Activated naive CD4-positive, alpha-beta T cell (primary cell): Measurements from ENCODE around the gene KLHL29.

Experiments
- DNase-seq, 4 experiments: peaks; one replicate each; lab custom pipeline; 2025; lab: John Stamatoyannopoulos, UW

Gene KLHL29

DNA sequence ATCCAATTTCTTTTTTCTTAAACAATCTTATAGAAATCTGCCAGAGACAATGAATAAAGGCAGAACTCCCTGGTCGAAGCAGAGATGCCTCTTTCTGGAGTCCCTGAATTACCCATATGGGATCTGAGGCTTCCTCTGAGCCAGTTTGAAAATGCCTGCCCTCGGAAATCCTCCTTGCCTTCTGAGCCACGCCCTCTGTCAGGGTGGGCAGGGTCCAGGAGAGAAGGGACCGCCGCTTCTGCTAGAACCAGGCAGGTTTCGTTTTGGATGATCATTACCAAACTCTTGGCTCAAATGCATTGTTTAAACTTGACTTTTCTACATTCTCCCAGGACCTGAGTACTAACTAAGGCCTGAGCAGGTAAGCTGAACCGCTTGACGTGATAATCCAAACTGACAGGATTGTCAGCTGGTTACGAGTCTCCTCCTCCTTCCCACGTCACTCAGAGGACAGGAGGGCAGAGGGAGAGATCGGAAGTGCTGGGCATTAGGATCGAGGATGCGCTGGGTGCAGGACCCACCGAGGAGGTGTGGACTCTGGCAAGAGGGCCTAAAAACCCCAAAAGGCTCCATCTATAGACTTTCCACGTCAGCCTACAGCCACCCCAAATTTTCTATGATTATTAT, 128.4 kb downstream of the KLHL29 start:
- no peak for DNase-seq

DNA sequence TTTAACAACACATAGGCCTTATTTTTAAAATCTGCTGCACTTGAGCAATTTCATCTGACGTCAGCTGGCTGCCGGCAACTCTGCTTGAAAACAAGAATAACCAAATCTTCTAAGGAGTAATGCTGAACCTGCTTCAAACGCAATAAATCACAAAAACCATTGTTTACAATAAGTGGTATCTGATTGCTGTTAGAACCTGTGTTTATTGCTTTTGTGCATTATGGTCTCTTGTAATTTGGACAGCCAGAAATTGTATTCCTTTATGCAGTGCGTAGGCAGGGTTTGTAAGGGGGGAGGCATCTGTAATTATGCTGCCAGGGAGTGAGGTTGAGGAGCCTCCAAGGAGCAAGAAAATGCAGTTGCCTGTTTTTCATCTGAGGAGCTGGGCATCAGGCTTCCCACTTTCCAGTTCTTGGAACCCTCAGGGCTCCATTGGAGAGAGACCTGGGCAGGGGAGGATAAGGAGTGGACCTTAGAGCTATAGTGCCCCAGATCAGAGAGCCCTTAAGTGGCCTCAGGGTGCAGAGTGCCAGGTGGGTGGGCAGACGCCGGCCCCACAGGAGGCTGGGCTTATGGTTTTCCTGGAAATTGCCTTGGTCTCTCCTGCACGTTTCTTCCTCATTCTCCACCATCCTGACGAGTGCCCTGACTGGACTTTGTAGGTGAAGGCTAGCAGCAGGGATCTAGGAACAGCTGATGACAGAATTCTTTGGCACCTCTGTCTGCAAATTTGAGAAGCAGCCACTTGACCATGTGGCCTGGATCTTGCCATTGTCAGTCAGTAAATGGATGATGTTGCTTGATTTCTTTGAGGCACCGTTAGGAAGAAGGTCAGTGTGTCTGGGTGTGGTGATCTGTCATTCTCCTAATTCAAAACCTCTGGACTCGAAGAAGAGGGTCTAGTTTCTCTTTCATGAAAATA, 129.2 kb downstream of the KLHL29 start:
- no peak for DNase-seq

DNA sequence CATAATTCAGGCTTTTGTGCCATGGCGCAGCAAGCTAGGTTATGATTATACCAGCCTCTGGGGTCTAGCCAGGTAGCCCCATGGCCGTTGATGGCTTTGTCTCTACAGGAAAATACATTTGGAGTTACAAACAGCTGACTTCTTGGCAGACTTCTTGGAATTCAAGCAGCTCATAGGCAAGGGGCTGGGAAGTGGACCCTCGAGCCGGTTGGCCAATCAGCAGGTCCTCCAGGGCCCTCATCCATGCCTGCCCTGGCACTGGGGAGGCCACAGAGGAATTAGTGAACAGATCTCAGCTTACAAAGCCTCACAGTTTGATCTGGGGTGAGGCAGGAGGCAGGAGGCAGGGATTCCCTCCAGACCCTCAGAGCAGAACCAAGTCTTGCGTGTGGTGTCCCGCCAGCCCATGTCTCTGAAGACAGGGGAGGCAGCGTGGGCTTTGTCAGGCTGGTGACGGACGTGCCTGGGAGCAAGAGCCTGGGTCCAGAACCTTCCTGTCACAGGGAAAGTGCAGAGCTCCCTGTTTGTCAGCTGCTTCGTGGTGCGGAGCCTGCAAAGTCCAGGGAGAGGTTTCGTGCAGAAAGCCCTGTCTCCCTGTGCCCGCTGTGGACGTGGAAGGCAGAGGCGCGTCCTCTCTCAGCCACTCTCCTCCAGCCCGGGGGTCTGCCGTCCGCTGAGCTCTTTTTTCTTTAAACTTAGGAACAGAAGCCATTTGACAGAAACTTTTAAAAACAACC, 131.7 kb downstream of the KLHL29 start:
- no peak for DNase-seq

DNA sequence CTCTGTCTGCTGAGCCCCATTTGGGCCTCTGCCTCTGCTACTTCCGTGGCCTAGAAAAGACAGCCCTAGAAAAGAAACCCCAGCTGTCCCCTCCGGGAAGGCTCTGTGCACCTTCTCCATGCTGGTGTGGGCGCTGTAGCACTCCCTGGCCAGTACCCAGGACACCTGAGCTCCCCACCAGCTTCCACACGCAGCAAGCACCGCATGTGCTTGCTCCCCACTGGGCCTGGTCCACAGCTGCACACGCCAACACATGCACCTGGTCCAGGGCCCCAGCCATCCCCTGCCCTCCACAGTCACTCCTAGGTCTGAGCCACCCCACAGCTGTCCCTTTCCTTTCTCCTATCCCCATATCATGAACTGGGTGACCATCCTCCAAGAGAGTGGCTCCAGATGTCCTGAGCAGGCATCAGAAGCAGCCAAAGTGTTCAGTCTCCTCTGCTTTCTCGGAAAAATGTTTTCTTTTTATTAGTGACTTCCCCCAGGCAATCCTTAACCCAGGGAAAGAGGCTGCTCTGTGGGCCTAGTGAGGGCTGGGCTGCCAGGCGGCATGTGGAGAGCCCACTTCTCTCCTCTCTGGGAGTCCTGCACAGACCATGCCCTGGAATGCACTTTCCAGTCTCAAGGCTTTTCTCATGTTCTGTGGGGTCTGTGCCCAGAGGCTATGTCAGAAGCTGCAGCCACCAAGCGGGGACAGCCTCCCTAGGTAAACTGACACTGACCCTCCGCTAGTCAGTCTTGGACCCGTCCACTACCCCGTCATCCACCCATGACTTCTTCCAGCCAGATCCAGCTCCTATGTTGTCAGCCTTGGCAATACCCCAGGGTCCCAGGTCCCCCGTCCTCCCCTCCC, 133.7 kb downstream of the KLHL29 start:
- DNase-seq: no peak

DNA sequence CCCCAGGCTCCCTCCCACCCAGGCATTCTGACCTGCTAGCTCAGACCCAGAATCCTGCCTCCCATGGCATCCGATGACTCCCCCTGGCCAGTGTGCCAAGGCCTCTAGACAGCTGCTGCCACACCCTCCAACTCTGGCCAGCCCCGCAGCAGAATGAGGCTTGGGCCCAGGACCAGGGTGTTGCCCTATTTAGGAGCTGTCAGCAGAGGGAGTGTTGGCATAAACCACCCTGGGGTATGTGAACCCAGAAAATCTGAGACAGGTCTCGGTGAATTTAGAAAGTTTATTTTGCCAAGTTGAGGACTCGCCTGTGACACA, 134.3 kb downstream of the KLHL29 start:
- no peak for DNase-seq

DNA sequence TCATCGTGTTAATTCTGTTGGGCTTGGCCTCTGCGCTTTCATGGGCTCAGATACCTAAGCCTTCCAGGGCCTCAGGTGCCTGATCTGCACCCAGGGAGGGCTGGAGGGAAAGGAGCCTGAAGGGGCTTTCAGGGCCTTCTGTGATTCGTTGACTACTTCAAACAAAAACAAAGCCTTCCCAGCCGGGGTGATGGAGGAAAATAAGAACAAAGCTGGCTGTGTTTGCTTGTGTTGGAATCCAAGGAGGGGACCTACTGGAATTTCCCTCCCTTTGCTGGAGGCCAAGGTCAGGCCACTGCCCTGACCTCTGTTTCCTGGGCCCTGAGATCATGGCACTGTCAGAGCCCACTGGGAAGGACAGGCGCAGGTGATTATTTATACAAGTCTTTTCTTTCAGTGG, 135.3 kb downstream of the KLHL29 start:
- DNase-seq: no peak

DNA sequence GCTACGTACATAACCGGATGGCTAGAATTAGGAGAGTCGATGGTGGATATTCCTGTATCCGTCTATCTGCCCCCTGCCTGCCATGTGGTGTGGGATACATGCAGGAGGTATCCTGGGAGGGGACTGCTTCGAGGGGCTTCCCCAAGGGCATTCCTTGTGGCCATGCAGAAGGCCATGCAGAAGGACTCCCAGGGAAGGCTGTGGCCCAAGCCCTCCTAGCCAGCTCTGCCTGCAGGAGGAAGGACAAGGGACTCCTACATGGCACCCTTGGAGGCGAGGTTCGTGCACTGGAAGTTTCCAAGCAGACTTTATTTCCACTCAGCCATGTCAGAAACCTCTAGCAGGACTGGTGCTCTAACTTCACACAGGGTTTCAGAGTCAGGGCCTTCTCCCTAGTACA, 136.1 kb downstream of the KLHL29 start:
- DNase-seq: no peak

DNA sequence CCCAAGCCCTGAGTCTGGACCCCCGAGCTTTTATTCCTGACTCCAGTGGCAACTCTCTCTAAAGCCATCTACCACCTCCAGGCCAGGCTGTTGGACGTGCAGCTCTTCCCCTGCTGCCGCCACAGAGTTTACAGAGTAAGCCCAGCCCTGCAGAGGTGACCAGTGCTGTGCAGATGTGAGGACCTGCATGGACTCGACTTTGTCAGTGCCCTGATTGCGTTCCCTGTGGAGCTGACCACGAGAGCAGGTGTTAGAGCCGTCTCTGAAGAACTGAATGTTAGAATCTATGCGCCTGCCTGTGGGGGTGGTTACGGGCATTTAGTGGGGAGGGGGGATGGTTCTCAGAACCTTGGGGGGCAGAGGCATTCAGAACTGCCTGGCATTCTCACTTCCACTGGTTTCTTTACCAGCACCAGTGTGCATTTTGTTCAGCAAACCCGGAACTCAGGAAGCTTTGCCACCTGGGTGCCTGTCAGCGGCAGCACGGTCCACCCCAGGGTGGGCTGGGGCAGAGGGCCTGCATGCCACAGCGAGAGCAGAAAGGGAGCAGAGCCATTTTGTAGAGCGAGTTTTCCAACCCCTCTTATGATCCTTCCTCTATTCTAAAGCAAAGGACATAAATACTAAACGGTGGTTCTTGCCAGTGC, 137.9 kb downstream of the KLHL29 start:
- no peak for DNase-seq

DNA sequence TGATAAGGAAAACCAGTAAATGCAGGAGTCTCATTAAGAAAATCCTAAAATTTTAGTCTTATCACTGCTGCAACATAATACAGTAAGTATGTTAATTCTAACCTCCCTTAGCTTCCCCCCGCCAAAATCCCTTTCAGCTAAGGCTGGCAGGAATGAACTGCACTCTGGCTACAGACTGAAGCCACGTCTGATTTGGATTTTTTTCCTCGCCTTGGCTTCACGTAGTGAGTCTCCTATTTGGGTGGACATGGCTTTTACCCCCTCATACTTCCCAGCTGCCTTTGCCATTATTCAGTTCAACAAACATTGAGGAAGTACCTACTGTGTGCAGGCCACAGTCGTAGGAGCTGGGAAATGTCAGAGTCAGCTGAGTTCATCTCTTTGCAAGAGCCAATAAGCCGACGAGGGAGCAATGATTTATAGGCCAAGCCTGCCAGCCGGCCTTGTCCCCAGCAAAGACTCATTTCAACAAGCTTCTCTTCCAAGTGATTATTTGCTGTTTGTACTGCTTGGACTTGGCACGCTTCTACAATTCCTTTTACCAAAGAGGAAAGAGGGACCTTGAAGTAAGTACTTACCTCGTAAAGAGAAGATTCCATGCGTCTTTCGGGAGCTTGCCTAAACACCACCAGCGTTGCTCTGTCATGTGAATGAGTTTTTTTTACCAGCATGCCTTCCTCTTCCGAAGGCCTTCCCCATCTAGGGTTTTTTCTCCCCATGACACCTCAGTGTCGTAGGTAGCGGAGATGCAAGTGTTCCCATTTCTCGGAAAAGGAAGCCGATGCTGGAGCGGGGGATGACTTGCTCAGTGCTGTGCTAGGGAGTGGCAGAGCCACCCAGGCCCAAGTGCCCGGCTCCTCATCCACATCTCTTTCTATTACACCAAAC, 138.6 kb downstream of the KLHL29 start:
- DNase-seq: no peak

DNA sequence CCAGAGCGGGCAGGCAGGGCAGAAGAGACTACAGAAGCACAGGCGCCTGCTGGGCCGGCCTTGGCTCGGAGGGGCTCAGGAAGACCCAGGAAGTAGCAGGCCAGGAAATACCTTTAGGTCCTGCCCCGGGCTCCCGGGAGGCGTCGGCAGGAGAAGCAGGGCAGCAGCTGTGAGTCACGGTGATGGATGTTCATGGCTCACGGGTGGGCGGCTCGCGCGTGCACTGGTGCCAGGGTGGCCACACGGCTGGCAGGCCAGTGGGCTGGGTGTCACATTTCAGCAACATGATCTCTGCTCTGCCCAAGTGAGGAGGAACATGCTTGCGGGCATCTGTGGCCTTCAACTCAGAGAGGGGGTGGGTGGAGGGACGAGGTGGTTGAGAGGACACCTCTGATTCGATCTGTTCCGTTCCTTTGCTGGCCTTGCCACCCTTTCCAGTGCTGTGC, 139.3 kb downstream of the KLHL29 start:
- DNase-seq: no peak

GRCh38 chr2:23525137-23525765, 140.3 kb downstream of the KLHL29 start:
- no peak for DNase-seq

- DNase-seq: no peak
These were observed 141.1 kb downstream of the KLHL29 start for GRCh38 chr2:23526114-23526513.

- no peak for DNase-seq
These were observed 142.1 kb downstream of the KLHL29 start for GRCh38 chr2:23526835-23527790.

GRCh38 chr2:23528171-23528570, 143.2 kb downstream of the KLHL29 start:
- DNase-seq: no peak

- no peak for DNase-seq
These were observed 143.7 kb downstream of the KLHL29 start for GRCh38 chr2:23528690-23529089.

DNA sequence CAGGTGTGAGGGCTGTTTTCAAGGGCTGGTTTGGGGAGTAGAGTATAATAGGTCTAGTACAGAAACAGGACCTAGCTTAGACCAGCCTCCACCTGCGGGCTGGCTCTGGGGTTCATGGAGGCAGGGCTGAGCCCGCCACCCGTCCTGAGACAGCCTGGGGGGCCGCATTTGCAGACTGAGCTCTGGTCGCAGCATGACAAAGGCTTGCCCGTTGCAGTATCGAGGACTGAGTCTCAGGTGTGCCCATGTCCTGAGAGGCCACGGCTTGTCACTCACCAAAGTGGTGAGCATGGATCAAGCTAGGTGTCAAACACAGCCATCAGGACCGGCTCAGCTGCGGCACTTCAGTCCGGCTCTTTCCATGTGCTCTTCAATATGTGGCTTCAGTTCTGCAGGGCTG, 144.7 kb downstream of the KLHL29 start:
- DNase-seq: no peak

DNA sequence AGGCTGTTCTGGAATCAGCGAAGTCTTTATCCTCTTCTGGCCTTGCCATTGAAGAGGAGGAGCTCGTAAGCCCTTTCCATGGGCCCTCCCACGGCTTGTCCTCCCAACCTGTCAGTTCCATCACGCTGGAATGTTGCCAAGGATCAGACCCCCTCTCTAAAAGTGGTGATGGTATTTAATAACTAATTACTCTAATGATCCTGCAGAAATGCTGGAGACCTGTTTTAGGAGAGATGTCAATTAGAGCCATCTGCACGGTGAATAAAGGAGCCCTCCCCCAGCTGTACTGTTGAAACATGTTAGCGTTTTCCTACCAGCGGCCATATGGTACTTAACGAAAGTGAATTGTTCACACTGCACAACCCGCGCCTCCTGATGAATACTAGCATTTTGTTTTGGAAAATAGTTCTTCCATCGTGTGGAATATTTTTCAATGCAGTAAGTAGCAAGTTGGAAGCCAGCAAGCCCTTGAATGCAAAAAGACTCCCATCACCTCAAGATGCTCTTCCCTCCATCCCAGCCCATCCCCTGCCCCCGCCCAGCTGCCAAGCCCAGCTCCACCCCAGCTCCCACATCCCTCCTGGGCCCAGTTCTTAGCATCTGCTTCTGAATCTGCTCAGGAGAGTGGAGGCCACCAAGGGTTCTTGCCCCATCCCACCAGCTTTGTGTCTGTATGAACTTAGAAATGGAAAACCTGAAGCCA, 145.4 kb downstream of the KLHL29 start:
- DNase-seq: no peak

DNA sequence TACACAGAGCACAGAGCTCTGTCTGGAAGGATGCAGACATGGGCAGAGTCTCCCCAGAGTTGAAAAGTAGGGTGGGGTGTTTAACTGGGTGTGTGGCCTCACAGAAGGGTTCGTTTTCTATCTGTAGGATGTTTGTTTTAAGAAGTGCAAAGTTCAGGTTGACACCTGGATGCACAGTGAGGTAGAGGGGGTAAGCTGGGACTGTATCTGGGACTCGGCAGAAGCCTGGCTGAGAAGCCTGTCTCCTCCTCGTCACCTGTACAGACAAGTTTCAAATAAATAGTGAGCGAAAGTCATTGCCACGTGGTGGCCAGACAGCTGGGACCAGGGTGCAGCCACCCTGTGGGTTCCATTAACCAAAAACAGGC, 145.9 kb downstream of the KLHL29 start:
- no peak for DNase-seq
